Umbilical cord (tissue), 2 donors: ENCODE results near the gene HPS1. TPM values are rescaled to one million over a fixed set of nuclear protein-coding genes. Genes with fewer than 3 reads are reported as not detected.

ENCODE experiments used
- DNase-seq: peaks from one replicate; pipeline ENCODE4 v3.0.0-alpha.2; 2015; ENCODE audit warnings: low spot score
- total RNA-seq: library from RNA; depleted of rRNA; stranded (reverse); fragments of >200 nt; gene quantifications from one replicate; pipeline ENCODE4 v1.2.3, GENCODE V29; 2014; ENCODE audit warnings: low replicate concordance; ENCODE audit not compliant: insufficient read depth

HPS1 gene
- total RNA-seq, 1 donor from 2014 or later: 12.8 TPM

DNA sequence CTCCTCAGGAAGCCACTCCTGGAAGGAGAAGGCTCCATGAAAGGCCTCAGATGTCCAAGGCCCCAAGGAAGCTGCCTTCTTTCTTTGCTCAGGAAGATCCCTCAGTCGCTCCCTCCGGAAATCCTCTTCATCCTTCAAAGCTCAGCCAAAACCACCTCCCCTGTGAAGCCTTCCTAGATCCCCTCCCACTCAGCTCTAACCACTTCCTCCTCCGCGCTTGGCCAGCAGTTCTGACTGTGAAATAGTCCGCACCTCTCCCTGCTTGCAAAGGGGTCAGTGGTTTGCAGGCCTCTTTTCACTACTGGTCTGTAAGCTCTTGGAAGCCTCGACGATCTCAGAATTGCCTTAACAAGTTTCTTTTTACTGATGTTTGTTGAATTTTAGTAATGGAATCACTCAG lies 55.7 kb downstream of the HPS1 start:
- DNase-seq: no peak

- no peak for DNase-seq
These were observed 56.3 kb downstream of the HPS1 start for GRCh38 chr10:98390406-98390805.

DNA sequence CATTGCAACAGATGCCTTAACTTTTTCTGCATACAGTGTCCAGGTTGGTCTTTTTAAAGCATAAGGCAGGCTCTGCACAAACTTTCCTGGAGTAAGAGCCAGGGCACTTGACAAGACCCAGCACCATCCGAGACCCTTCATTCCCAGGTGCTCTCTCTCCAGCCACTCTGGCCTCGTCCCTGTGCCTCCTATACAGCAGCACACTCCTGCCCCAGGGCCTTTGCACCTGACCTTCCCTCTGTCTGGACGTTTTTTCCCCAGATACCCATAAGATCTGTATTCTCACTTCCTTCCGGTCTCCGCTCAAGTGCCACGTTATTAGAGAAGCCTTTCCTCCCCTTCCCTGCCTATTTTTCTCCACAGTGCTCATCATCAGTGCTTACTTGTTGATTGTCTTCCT lies 57.3 kb downstream of the HPS1 start:
- no peak for DNase-seq

GRCh38 chr10:98388101-98388655 lies 58.6 kb downstream of the HPS1 start:
- DNase-seq: no peak

- DNase-seq: no peak
These were observed 62.1 kb downstream of the HPS1 start for GRCh38 chr10:98384531-98385133.

GRCh38 chr10:98383869-98384268 lies 62.9 kb downstream of the HPS1 start:
- DNase-seq: no peak

DNA sequence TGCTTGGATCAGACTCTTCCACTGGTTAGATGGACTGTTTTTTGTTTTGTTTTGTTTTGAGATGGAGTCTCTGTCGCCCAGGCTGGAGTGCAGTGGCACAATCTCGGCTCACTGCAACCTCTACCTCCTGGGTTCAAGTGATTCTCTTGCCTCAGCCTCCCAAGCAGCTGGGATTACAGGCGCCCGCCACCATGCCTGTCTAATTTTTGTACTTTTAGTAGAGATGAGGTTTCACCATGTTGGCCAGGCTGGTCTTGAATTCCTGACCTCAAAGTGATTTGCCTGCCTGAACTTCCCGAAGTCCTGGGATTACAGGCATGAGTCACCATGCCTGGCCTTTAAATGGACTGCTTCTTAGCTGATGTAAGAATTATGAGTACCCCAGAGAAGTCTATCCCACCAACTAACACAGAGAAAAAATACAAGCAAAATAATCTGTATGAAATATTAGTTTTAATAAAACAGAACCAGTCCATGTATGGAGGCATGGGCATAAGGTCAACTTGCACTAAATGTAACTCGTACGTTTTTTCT lies 63.5 kb downstream of the HPS1 start:
- DNase-seq: peak; percentile 61

DNA sequence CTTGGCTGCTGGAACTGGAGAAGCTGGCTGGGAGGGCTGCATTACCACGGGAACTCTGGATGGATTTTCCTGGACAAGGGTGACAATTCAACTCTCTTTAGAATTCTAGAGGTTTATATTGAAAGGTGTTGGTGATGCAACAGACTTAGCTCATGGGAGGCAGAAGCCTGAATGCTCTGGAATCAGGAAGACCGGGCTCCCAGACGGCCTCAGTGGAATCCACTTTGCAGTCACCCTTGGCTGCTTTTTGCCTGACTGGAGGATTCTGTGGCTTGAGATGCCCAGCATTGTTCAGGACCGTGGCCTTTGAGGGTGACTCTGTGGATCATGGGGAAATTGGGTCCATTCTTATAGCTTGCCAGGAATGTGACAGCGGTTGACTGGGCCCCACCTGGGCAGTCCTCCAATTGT lies 64.0 kb downstream of the HPS1 start:
- no peak for DNase-seq

DNA sequence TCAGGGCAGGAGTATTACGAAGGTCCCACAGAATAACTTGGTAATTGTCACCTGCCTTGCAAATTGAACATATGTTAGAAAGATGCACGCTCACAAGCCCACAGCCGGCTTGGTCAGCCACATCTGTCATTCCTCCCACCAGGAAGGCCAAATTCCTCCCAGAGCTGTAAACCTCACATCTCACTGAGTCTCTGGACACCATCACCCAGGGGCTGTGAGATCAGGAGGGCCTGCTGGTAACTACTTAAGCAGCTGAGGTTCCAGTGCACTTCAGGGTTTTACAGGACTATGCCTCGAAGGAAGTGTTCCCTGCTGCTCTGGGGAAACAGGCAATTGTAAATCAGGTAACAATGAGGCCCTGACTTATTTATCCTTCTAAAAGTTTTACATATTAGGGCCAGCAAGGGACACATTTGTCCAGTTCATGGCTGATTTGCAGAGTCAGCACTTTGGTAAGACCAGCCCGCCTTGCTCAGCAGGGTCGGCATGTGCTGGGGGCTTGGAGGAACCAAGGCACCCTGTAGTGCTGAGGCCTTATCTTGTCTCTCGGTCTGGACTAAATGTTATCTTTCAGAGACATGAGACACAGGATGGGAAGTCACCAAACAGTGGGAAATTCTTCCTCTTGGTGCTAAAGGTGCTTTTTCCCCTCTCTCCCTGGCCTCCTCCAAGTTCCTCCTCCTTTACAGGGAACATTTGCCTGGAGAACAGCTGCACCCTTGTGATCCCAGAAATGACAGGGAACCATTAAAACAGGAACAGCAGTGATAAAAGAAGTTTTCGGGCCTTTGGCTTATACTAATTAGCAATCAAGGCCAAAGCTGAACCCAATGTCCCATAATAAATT lies 66.0 kb downstream of the HPS1 start:
- DNase-seq: peak; percentile 26

DNA sequence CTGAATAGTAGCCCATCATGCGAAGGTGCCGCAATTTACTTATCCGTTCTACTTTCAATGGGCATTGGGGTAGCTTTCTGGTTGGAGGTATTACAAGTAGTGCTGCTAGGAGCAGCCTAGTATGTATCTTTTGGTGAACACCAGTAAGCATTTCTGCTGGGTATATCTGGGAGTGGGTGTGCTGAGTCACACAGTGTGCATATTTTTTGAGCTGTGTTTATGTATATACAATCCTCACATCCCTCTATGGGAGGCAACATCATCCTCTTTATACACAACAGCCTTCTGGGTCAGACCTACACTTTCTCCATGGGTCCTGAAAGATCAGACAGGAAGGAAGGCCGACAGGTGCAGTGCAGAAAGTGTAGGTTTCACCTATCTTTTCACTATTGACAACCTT lies 68.0 kb downstream of the HPS1 start:
- no peak for DNase-seq

- no peak for DNase-seq
These were observed 69.2 kb downstream of the HPS1 start for GRCh38 chr10:98377536-98377935.

- no peak for DNase-seq
These were observed 69.7 kb downstream of the HPS1 start for GRCh38 chr10:98377001-98377400.

DNA sequence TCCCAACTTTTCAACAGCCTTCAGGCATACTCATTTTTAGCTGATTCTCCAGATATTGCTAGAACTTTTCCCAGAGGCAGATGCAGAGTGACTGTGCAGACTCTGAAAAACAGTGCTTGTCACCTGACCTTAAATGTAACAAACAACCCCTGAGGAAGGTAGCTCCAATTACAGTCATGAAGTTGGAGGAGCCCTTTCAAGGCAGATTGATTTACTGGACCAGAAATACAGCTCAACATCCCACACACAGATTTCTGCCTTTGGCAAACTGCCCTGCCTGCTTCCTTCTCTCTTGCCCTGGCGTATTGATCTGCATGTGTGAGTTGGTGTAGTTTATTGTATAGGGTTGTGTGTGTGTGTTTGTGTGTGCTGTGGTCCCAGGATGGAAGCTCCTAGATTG lies 70.2 kb downstream of the HPS1 start:
- peak; percentile 42 for DNase-seq

DNA sequence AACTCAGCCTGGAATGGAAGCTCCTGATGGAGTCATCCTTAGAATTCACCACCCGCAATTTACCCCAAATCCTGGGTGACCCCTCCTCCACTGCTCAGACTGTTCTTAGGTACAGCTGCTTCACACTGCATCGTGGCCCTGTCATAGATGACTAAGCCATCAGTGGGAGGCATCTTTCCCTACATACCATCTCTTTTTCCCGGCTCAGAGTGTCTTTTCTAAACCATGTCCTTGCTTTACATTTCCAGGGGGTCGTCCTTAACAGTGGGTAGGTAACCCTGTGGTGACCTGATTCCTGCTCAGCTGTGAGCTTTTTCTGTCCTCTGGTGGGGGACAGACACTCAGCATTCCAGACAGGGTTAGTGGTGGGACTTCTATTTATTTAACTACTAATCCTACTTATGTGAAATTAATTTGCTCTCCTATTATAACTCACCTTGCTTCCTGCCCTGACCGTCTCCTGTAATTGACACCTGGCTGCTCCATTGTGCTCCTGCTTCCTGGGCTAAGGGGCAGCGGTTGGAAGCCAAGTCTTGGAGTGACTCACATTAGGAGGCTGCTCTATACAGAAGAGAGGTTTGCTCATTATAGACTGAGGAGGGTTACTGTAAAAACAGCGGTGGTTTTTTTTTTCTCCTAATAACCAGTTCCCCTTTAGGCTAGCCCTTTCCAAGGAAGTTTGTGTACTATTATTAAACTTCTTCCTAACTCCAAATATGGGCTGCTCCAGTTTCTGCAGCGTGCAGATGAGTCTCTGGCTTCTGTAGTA lies 72.3 kb downstream of the HPS1 start:
- peak; percentile 32 for DNase-seq

- peak; percentile 75 for DNase-seq
These were observed 73.3 kb downstream of the HPS1 start for GRCh38 chr10:98373260-98374040.

DNA sequence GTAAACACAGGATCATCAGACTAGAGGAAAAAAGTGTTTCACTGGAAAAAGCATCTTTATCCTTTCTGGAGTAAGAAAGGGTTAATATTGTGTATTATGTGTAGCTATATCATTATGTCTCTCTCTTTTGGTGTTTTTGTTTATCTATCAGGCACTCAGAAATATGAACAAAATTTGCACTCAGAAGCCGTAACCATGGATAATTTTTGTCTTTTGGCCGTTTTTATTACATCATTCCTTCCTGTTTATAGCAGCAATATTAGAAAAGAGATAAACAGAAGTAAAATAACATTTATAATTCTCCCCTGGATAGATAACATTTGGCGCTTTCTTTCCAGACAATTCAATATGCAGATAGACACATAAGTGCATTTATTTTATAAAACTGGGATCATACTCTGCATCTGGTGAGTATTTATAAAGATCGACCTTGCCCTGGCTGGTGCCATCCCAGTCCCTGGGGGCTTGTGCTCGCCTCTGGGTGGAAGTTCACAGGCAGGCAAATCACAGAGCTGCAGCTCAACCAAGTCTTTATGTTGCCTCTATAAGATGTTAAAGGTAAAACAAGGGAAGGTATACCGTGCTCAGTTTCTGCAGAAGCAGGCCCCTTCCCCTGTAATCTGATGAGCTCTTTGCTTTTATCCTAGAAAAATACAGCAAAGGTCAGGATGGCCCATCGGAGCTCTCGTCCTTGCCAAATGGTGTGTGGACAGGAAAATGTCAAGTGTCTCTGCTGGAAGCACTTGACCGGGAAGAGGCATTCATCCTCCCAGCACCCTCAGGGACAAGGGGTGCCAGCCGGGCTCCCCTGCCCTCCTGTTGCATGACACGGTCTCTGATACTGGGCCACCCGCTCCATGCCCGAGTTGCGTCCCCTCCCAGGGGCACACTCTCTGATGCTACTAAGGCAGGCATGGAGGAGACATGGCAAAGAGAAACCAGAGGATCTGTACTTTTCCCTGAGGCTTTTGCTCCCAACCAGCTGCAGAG lies 75.6 kb downstream of the HPS1 start:
- no peak for DNase-seq

- DNase-seq: no peak
These were observed 76.9 kb downstream of the HPS1 start for GRCh38 chr10:98369801-98370200.

DNA sequence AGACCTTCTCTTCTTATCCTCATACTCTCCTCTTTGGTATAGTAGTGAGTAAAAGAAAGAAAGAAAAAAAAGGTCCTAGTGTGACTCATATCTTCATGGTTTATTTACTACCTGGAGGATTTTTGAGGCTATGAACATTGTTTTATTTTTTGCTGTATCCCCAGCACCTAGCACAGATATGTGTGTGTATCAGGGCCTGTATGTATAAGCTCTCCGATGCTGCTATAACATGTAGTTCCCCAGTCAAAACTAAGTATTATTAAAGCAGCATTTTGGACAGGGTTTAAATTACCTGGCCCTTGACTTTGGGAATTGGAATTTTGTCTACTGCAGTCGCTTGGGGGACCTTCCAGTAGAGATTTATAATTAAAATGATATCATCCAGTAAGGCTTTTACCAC lies 78.1 kb downstream of the HPS1 start:
- no peak for DNase-seq

GRCh38 chr10:98367604-98368451 lies 78.9 kb downstream of the HPS1 start:
- DNase-seq: peak; percentile 30
